RWPE1 (cell line): ENCODE data around the gene VTI1A.

Experiments used
- CTCF ChIA-PET: fragments of 350-600 bp; sonication (Branson Sonifier 250); formaldehyde crosslinking; extraction: SDS; loops from one replicate; lab custom pipeline; 2021; lab: Yijun Ruan, JAX
- POLR2A ChIA-PET: fragments of 400-600 bp; formaldehyde crosslinking; extraction: SDS; loops from one replicate; lab custom pipeline; 2020; ENCODE audit warnings: antibody characterized with exemption; ENCODE audit not compliant: low non-redundant PET; lab: Yijun Ruan, JAX
- DNase-seq: peaks from one replicate; pipeline ENCODE4 v3.0.0; 2012; ENCODE audit warnings: low spot score
- H3K27ac ChIP-seq: fragments of 450-650 bp; 2 replicates; pipeline ENCODE4 v1.5.1; 2017
- TF ChIP-seq, protein P1 (sequence below): fragments of 450-650 bp; conservative IDR thresholded peaks from 2 replicates; pipeline ENCODE4 v1.5.1; 2017; ENCODE audit warnings: low read depth, mild to moderate bottlenecking

VTI1A gene

GRCh38 chr10:112774210-112774609 is 327.2 kb downstream of the VTI1A start:
- ChIA-PET CTCF (no interaction called here), POLR2A (no interaction called here)
- TF ChIP-seq, protein P1, sequence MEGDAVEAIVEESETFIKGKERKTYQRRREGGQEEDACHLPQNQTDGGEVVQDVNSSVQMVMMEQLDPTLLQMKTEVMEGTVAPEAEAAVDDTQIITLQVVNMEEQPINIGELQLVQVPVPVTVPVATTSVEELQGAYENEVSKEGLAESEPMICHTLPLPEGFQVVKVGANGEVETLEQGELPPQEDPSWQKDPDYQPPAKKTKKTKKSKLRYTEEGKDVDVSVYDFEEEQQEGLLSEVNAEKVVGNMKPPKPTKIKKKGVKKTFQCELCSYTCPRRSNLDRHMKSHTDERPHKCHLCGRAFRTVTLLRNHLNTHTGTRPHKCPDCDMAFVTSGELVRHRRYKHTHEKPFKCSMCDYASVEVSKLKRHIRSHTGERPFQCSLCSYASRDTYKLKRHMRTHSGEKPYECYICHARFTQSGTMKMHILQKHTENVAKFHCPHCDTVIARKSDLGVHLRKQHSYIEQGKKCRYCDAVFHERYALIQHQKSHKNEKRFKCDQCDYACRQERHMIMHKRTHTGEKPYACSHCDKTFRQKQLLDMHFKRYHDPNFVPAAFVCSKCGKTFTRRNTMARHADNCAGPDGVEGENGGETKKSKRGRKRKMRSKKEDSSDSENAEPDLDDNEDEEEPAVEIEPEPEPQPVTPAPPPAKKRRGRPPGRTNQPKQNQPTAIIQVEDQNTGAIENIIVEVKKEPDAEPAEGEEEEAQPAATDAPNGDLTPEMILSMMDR, result no peak
- H3K27ac ChIP-seq, result no peak overlapping the region
- DNase-seq, result no peak

DNA sequence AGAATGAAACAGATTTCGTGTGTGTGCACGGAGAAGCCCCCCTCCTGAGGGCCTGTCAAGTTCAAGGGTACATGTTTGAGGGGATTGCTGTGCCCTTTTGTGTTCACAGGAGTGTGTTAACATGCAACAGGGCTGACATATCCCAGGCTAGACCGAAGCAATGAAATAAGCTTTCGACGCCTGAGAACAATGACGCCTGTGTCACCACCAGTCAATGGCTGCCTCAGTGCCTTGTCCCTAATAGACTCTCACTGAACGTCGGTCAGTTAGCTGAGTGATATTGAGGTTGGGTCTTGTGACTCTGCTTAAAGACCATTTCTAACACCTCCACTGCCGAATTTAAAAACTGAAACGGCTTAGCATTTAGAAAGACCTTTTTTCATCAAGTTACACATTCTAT is 327.8 kb downstream of the VTI1A start:
- no peak overlapping the region for H3K27ac ChIP-seq
- POLR2A ChIA-PET, result no interaction called here

GRCh38 chr10:112775381-112775780 is 328.4 kb downstream of the VTI1A start:
- TF ChIP-seq, protein P1, result no peak
- DNase-seq, result no peak
- H3K27ac ChIP-seq, result no peak overlapping the region
- POLR2A ChIA-PET, result no interaction called here
- CTCF ChIA-PET, result interaction anchor here (0.7 kb wide), 1 partner anchor 157 kb away, joined by 5 read pairs; no protein-coding TSS in a partner anchor

More for the DNA sequence above, 327.8 kb downstream of the VTI1A start:
- CTCF ChIA-PET, result no interaction called here
- DNase-seq, result no peak
- TF ChIP-seq, protein P1, result no peak

DNA sequence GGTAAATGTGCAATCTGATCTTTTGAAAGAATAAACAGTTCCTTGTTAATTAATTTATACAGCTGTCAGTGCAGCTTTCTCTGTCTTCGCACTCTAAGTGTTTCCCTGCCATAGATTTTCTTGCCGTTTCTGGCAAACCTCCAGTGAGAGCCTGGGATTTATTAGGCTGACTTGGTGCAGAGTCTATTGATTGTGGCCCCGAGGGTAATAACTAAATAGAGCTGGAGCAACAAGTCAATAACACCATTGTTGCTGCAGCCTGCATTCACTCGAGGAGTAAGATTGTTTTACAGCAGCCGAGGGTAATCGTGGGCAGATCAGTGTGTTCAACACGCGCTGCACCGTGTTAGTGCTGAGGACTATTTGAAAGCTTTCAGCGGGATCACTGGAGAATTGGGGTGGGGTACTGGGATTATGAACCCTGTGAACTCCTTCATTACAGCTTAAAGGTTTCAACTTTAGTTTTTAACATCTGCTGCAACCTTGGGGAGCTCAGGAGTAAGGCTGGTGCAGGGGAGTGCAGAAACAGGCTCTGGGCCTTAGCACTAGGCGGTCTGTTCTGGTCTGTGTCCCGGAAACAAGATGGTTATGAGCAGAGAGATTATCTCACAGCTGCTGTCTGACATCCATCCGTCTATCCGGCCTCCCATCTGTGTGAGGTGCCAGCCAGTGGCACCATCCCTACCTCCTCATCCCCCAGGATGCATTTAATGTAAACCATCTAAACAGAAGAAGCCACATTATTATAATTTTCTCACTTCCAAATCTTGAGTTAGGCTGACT is 329.1 kb downstream of the VTI1A start:
- POLR2A ChIA-PET, result no interaction called here

GRCh38 chr10:112778579-112778978 is 331.6 kb downstream of the VTI1A start:
- ChIA-PET CTCF (interaction anchor here (0.6 to 0.7 kb wide), 2 partner anchors 121 to 157 kb away, joined by 3 read pairs; no protein-coding TSS in a partner anchor), POLR2A (interaction anchor here (0.7 kb wide), 1 partner anchor 295 kb away, joined by 3 read pairs; no protein-coding TSS in a partner anchor)
- no peak for DNase-seq
- TF ChIP-seq, protein P1, result no peak
- H3K27ac ChIP-seq, result no peak overlapping the region

More for the DNA sequence above, 329.1 kb downstream of the VTI1A start:
- CTCF ChIA-PET, result interaction anchor here (0.6 to 0.7 kb wide), 3 partner anchors 95 to 634 kb away, joined by 3 to 5 read pairs (median 5); no protein-coding TSS in a partner anchor
- TF ChIP-seq, protein P1, result no peak
- H3K27ac ChIP-seq, result no peak overlapping the region
- DNase-seq, result no peak

DNA sequence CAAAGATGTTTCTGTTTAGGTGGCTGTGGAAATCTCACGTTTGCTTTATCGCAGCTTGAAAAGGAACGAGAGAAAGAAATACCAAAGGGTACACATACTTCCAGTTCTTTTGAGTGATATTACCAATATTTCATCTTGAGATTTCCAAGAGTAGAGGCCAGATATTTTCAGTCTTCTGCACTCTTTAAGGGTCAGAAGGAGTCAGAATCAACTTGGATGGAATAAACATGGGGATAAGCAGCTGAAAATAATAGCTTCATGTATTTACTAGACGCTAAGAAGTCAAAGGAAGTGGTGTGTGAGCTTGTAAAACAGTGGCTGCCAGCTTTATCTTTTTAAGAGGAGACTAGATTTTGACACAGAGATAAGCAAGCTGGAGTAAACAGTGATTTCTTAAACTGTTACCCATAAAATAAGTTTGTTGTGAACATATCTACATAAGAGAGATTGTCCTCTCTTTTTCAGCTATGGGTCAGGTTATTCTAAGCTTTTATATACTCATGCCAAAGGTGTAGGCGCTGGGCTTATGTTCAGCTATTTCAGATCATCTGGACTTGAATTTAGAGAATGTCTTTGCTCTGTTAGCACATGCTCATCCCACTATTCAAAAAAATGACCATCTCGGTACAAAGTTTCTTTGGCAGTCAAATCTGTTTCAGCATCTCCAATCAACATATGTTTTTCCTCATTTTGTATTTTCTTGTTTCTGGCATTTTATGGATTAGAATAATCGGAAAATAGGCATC is 332.2 kb downstream of the VTI1A start:
- POLR2A ChIA-PET, result interaction anchor here (0.7 kb wide), 1 partner anchor 295 kb away, joined by 3 read pairs; no protein-coding TSS in a partner anchor
- TF ChIP-seq, protein P1, result no peak
- H3K27ac ChIP-seq, result no peak overlapping the region
- CTCF ChIA-PET, result interaction anchor here (0.6 to 0.7 kb wide), 4 partner anchors 121 to 514 kb away, joined by 3 to 4 read pairs (median 3); no protein-coding TSS in a partner anchor
- no peak for DNase-seq
